ENCODE measurements around the gene CPN1. TPM values are rescaled to one million over a fixed set of nuclear protein-coding genes. Genes with fewer than 3 reads are reported as not detected.

The CPN1 gene
- total RNA-seq, 2 experiments from 2014 or later: not detected

DNA sequence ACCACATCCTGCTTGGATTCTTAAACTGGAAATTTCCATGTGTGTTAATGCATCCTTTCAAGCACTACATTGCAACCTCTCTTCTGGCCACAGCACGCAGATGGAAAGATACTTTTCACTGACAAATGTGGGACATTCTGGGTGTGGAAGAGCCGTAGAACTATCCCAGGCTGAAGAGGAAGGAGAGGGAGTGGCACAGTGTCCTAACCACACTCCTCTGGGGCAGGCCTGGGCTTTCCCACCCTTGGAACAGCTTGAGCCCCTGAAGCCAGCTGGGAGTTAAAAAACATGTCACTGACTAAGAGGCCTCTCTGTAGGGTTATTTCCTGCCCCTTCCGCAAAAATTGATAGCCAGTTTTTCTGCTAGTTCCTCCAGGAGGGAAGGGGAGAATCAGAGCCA, 37.9 kb downstream of the CPN1 start:
- Mint-ChIP-seq H3K4me3 (no peak overlapping the region), H3K27me3 (peaks cover 14% of the 10 kb centered on the region), H3K36me3 (ENCODE audit: low read depth) (no peaks in the 10 kb centered on the region), H3K4me1 (ENCODE audit: low read depth) (no peaks in the 10 kb centered on the region), H3K27ac (no peak overlapping the region), H3K9me3 (no peaks in the 10 kb centered on the region)
- intact Hi-C loops (cut with DNase I, micrococcal nuclease): no loop called here
- Histone ChIP-seq H3K9me3 (ENCODE audit: control insufficient read depth in 1 of 2, insufficient read depth in 1 of 2, low read length in 2 of 2) (no peaks in the 10 kb centered on the region), H3K36me3 (ENCODE audit: insufficient read depth, low read length) (no peaks in the 10 kb centered on the region), H3K4me3 (ENCODE audit: low read length) (no peak overlapping the region), H3K27me3 (ENCODE audit: control insufficient read depth in 1 of 2, insufficient read depth in 2 of 2, low read length in 2 of 2) (no peaks in the 10 kb centered on the region), H3K27ac (ENCODE audit: low read depth in 1 of 2, low read length in 2 of 2) (no peak overlapping the region), H3K4me1 (ENCODE audit: insufficient read depth, low read length) (no peaks in the 10 kb centered on the region)
- ATAC-seq (ENCODE audit: poor library complexity) (no peak), DNase-seq (no peak)
- CTCF ChIA-PET: interaction anchor here (1.3 to 1.4 kb wide), 2 partner anchors 33 to 198 kb away, joined by 3 to 4 read pairs; no protein-coding TSS in a partner anchor
- POLR2A ChIA-PET: no interaction called here
- TF ChIP-seq, protein P1, sequence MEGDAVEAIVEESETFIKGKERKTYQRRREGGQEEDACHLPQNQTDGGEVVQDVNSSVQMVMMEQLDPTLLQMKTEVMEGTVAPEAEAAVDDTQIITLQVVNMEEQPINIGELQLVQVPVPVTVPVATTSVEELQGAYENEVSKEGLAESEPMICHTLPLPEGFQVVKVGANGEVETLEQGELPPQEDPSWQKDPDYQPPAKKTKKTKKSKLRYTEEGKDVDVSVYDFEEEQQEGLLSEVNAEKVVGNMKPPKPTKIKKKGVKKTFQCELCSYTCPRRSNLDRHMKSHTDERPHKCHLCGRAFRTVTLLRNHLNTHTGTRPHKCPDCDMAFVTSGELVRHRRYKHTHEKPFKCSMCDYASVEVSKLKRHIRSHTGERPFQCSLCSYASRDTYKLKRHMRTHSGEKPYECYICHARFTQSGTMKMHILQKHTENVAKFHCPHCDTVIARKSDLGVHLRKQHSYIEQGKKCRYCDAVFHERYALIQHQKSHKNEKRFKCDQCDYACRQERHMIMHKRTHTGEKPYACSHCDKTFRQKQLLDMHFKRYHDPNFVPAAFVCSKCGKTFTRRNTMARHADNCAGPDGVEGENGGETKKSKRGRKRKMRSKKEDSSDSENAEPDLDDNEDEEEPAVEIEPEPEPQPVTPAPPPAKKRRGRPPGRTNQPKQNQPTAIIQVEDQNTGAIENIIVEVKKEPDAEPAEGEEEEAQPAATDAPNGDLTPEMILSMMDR (IDR thresholded peaks at IDR 0.05): no peak

DNA sequence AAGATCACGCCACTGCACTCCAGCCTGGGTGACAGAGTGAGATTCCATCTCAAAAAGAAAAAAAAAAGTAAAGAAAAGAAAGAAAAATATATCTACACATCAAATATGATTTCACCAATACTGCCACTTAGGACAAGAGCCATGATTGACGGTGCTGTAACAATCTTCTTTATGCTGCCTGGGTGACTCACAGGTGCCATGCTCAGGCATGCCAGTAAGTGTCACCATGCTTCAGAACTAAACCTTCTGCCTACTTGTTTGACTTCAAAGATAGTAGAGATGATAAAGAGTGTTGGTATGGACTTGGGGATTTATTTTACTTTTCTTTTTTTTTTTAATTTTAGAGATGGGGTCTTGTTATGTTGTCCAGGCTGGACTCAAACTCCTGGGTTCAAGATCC, 38.3 kb downstream of the CPN1 start:
- no peaks in the 10 kb centered on the region for H3K9me3 ChIP-seq (ENCODE audit: control insufficient read depth in 1 of 2, insufficient read depth in 1 of 2, low read length in 2 of 2)
- H3K27me3 ChIP-seq (ENCODE audit: control insufficient read depth in 1 of 2, insufficient read depth in 2 of 2, low read length in 2 of 2): no peaks in the 10 kb centered on the region
- Mint-ChIP-seq H3K4me1 (ENCODE audit: low read depth) (no peaks in the 10 kb centered on the region), H3K27ac (no peak overlapping the region), H3K36me3 (ENCODE audit: low read depth) (no peaks in the 10 kb centered on the region), H3K27me3 (peaks cover 18% of the 10 kb centered on the region), H3K4me3 (no peak overlapping the region), H3K9me3 (no peaks in the 10 kb centered on the region)
- ChIA-PET CTCF (interaction anchor here (1.3 to 1.4 kb wide), 2 partner anchors 33 to 198 kb away, joined by 3 to 4 read pairs; no protein-coding TSS in a partner anchor), POLR2A (no interaction called here)
- H3K4me3 ChIP-seq (ENCODE audit: low read length): no peak overlapping the region
- H3K27ac ChIP-seq (ENCODE audit: low read depth in 1 of 2, low read length in 2 of 2): no peak overlapping the region
- DNase-seq (no peak), ATAC-seq (ENCODE audit: poor library complexity) (no peak)
- H3K36me3 ChIP-seq (ENCODE audit: insufficient read depth, low read length): no peaks in the 10 kb centered on the region
- TF ChIP-seq, protein P1 (IDR thresholded peaks at IDR 0.05): no peak
- no peaks in the 10 kb centered on the region for H3K4me1 ChIP-seq (ENCODE audit: insufficient read depth, low read length)
- intact Hi-C loops (cut with DNase I, micrococcal nuclease): no loop called here

DNA sequence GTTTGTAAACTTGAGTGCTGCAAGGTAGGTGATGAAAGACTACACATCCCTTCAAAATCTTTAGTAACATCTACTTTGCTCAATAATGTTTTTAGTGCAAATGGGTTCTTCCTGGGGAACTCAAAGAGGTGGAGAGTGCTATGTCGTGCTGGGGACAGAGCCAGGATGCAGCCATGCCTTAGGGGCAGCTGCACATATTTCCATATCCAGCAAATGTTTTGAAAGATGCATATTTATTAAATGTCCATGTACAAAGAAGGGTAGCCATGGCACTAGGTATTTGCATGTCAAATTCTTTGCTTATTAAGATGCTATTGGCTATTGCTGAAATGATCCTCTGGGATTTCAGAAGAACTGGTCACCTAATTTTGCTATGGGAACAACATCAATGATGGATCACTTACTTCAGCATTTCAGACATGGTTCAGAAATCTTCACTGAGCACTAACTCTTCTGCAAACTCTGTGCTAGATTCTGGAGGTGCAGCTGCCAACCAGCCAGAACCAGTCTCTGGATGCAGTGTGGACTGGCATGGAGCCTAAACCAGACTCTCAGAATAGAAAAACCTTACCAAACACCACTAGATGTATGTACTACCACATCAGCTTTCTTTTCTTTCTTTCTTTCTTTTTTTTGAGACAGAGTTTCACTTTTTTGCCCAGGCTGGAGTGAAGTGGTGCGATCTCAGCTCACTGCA, 40.2 kb downstream of the CPN1 start:
- TF ChIP-seq, protein P1 (IDR thresholded peaks at IDR 0.05): no peak
- DNase-seq: no peak
- Histone ChIP-seq H3K4me1 (ENCODE audit: insufficient read depth, low read length) (no peaks in the 10 kb centered on the region), H3K36me3 (ENCODE audit: insufficient read depth, low read length) (no peaks in the 10 kb centered on the region), H3K27me3 (ENCODE audit: control insufficient read depth in 1 of 2, insufficient read depth in 2 of 2, low read length in 2 of 2) (no peaks in the 10 kb centered on the region), H3K9me3 (ENCODE audit: control insufficient read depth in 1 of 2, insufficient read depth in 1 of 2, low read length in 2 of 2) (no peaks in the 10 kb centered on the region), H3K4me3 (ENCODE audit: low read length) (no peak overlapping the region), H3K27ac (ENCODE audit: low read depth in 1 of 2, low read length in 2 of 2) (no peak overlapping the region)
- Mint-ChIP-seq H3K4me3 (no peak overlapping the region), H3K27ac (no peak overlapping the region), H3K36me3 (ENCODE audit: low read depth) (no peaks in the 10 kb centered on the region), H3K9me3 (no peaks in the 10 kb centered on the region), H3K4me1 (ENCODE audit: low read depth) (no peaks in the 10 kb centered on the region), H3K27me3 (peaks cover 15% of the 10 kb centered on the region)
- POLR2A ChIA-PET: no interaction called here
- CTCF ChIA-PET: no interaction called here
- intact Hi-C loops (cut with DNase I, micrococcal nuclease): no loop called here
- ATAC-seq (ENCODE audit: poor library complexity): no peak
